ENCODE results near the gene HAUS3.

DNA sequence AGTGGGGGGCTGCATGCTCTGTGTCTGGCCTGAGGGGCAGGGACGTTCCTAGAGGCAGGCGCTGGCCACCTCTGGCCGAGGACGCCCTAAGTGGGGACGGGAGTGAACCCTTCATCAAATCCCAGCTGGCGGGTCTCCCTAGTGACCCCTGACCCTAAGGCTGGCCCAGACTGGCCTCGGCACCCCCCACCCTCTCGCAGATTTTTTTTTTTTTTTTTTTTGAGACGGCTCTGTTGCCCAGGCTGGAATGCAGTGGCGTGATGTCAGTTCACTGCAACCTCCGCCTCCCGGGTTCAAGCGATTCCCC is 21.0 kb upstream of the HAUS3 start:
- TF ChIP-seq POLR2AphosphoS5 (IDR thresholded peaks at IDR 0.05; ENCODE audit: low read depth, low read length) (no peak), YY1 (IDR thresholded peaks at IDR 0.05; ENCODE audit: extremely low read depth, insufficient replicate concordance, low read depth, low read length) (no peak), MAX (IDR thresholded peaks at IDR 0.05) (no peak), JUND (IDR thresholded peaks at IDR 0.05) (no peak), CTCF (IDR thresholded peaks at IDR 0.05 in 2 of 3, conservative IDR thresholded peaks at IDR 0.05 in 1 of 3; ENCODE audit: borderline replicate concordance in 1 of 3, insufficient read depth in 1 of 3, low read depth in 2 of 3, low read length in 2 of 3) (no peak), SP1 (IDR thresholded peaks at IDR 0.05; ENCODE audit: low read depth) (no peak), EZH2 (IDR thresholded peaks at IDR 0.05) (no peak), EZH2phosphoT487 (IDR thresholded peaks at IDR 0.05; ENCODE audit: borderline replicate concordance) (no peak), ATF3 (IDR thresholded peaks at IDR 0.05) (no peak), ZNF274 (IDR thresholded peaks at IDR 0.05; ENCODE audit: low read depth, low read length) (no peak), CBX3 (IDR thresholded peaks at IDR 0.05; ENCODE audit: low read depth) (no peak), FOSL1 (IDR thresholded peaks at IDR 0.05; ENCODE audit: low read depth) (no peak)
- TF ChIP-seq, protein P1, sequence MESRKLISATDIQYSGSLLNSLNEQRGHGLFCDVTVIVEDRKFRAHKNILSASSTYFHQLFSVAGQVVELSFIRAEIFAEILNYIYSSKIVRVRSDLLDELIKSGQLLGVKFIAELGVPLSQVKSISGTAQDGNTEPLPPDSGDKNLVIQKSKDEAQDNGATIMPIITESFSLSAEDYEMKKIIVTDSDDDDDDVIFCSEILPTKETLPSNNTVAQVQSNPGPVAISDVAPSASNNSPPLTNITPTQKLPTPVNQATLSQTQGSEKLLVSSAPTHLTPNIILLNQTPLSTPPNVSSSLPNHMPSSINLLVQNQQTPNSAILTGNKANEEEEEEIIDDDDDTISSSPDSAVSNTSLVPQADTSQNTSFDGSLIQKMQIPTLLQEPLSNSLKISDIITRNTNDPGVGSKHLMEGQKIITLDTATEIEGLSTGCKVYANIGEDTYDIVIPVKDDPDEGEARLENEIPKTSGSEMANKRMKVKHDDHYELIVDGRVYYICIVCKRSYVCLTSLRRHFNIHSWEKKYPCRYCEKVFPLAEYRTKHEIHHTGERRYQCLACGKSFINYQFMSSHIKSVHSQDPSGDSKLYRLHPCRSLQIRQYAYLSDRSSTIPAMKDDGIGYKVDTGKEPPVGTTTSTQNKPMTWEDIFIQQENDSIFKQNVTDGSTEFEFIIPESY (IDR thresholded peaks at IDR 0.05; ENCODE audit: extremely low read depth, insufficient replicate concordance, low read length), result no peak
- TF ChIP-seq, protein P2, sequence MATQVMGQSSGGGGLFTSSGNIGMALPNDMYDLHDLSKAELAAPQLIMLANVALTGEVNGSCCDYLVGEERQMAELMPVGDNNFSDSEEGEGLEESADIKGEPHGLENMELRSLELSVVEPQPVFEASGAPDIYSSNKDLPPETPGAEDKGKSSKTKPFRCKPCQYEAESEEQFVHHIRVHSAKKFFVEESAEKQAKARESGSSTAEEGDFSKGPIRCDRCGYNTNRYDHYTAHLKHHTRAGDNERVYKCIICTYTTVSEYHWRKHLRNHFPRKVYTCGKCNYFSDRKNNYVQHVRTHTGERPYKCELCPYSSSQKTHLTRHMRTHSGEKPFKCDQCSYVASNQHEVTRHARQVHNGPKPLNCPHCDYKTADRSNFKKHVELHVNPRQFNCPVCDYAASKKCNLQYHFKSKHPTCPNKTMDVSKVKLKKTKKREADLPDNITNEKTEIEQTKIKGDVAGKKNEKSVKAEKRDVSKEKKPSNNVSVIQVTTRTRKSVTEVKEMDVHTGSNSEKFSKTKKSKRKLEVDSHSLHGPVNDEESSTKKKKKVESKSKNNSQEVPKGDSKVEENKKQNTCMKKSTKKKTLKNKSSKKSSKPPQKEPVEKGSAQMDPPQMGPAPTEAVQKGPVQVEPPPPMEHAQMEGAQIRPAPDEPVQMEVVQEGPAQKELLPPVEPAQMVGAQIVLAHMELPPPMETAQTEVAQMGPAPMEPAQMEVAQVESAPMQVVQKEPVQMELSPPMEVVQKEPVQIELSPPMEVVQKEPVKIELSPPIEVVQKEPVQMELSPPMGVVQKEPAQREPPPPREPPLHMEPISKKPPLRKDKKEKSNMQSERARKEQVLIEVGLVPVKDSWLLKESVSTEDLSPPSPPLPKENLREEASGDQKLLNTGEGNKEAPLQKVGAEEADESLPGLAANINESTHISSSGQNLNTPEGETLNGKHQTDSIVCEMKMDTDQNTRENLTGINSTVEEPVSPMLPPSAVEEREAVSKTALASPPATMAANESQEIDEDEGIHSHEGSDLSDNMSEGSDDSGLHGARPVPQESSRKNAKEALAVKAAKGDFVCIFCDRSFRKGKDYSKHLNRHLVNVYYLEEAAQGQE (IDR thresholded peaks at IDR 0.05; ENCODE audit: low read depth), result no peak
